Thoracic aorta (tissue), 2 donors: ENCODE measurements around the gene TULP1. TPM values are rescaled to one million over a fixed set of nuclear protein-coding genes. Genes with fewer than 3 reads are reported as not detected.

Experiments used
- ATAC-seq: fragments of 150-250 bp; one replicate; pipeline ENCODE4 v1.8.0; 2017; ENCODE audit warnings: low read depth; ENCODE audit not compliant: insufficient number of reproducible peaks, low FRiP score
- DNase-seq: peaks from one replicate; pipeline ENCODE4 v3.0.0-alpha.2; 2020; ENCODE audit warnings: low spot score
- H3K27ac ChIP-seq, 2 donors: fragments of 200-600 bp; sonication (generic); 1 replicate in 1 of 2; 2 replicates in 1 of 2; pipeline ENCODE4 v1.5.1; 2016; ENCODE audit warnings: mild to moderate bottlenecking in 2 of 2, moderate library complexity in 2 of 2
- H3K27me3 ChIP-seq: fragments of 200-600 bp; sonication (generic); replicated peaks from 2 replicates; pipeline ENCODE4 v1.6.0; 2016; ENCODE audit warnings: mild to moderate bottlenecking; ENCODE audit not compliant: insufficient read depth
- H3K36me3 ChIP-seq: fragments of 200-600 bp; sonication (generic); one replicate; pipeline ENCODE4 v1.5.1; 2016
- H3K4me1 ChIP-seq, 2 donors: fragments of 200-600 bp; sonication (generic); 1 replicate in 1 of 2; 2 replicates in 1 of 2; pipeline versions ENCODE4 v1.5.1 to v1.6.0; 2016; ENCODE audit warnings: low read depth in 2 of 2, mild to moderate bottlenecking in 1 of 2; ENCODE audit not compliant: control insufficient read depth in 1 of 2
- H3K4me3 ChIP-seq: fragments of 200-600 bp; sonication (generic); 2 replicates; pipeline ENCODE4 v1.5.1; 2016; ENCODE audit warnings: mild to moderate bottlenecking
- H3K9me3 ChIP-seq: fragments of 200-600 bp; sonication (generic); 2 replicates; pipeline ENCODE4 v1.5.1; 2016
- CTCF ChIP-seq: fragments of 200-600 bp; sonication (generic); IDR thresholded peaks from one replicate; pipeline ENCODE4 v1.5.1; 2019; ENCODE audit warnings: antibody characterized with exemption
- total RNA-seq, 2 donors: library from RNA; depleted of rRNA; stranded (reverse); fragments of >200 nt; gene quantifications; one replicate each; pipeline versions ENCODE4 v1.1.0 to v1.2.3, GENCODE V29; 2016

Gene TULP1
- total RNA-seq, 2 donors from 2014 or later: not detected

- ATAC-seq (no peak), DNase-seq (no peak)
- H3K36me3 ChIP-seq: no peaks in the 10 kb centered on the region
- H3K4me3 ChIP-seq: no peak overlapping the region
- no peaks in the 10 kb centered on the region for H3K4me1 ChIP-seq
- no peaks in the 10 kb centered on the region for H3K27me3 ChIP-seq
- H3K27ac ChIP-seq: no peak overlapping the region
- H3K9me3 ChIP-seq: no peaks in the 10 kb centered on the region
- no peak for TF ChIP-seq CTCF
Measured at GRCh38 chr6:35534407-35535170, 21.9 kb upstream of the TULP1 start.

- H3K4me1 ChIP-seq: no peaks in the 10 kb centered on the region
- no peak overlapping the region for H3K4me3 ChIP-seq
- H3K27me3 ChIP-seq: no peaks in the 10 kb centered on the region
- DNase-seq (no peak), ATAC-seq (no peak)
- TF ChIP-seq CTCF: no peak
- H3K36me3 ChIP-seq: no peaks in the 10 kb centered on the region
- no peak overlapping the region for H3K27ac ChIP-seq
- no peaks in the 10 kb centered on the region for H3K9me3 ChIP-seq
Measured at GRCh38 chr6:35533981-35534380, 21.3 kb upstream of the TULP1 start.

GRCh38 chr6:35532126-35532525 lies 19.4 kb upstream of the TULP1 start:
- no peak for TF ChIP-seq CTCF
- DNase-seq (no peak), ATAC-seq (no peak)
- no peak overlapping the region for H3K4me3 ChIP-seq
- no peaks in the 10 kb centered on the region for H3K9me3 ChIP-seq
- no peaks in the 10 kb centered on the region for H3K27me3 ChIP-seq
- H3K36me3 ChIP-seq: no peaks in the 10 kb centered on the region
- no peaks in the 10 kb centered on the region for H3K4me1 ChIP-seq
- H3K27ac ChIP-seq: no peak overlapping the region

GRCh38 chr6:35524380-35525020 lies 11.8 kb upstream of the TULP1 start:
- ATAC-seq: no peak
- no peak overlapping the region for H3K27ac ChIP-seq
- no peak overlapping the region for H3K4me3 ChIP-seq
- H3K9me3 ChIP-seq: no peaks in the 10 kb centered on the region
- no peaks in the 10 kb centered on the region for H3K36me3 ChIP-seq
- no peak for TF ChIP-seq CTCF
- DNase-seq: no peak
- peaks cover 0 to 4% of the 10 kb centered on the region in 2 donors for H3K4me1 ChIP-seq
- no peaks in the 10 kb centered on the region for H3K27me3 ChIP-seq
